Thoracic aorta (tissue), 2 donors: ENCODE data around the gene VMP1. TPM values are rescaled to one million over a fixed set of nuclear protein-coding genes. Genes with fewer than 3 reads are reported as not detected.
"Not testable (repeated sequence)": the region's sequence is repeated elsewhere in the genome, so short reads cannot be mapped to it uniquely, and the experiment has no call there.

Experiments
- ATAC-seq: fragments of 150-250 bp; one replicate; pipeline ENCODE4 v1.8.0; 2017; ENCODE audit warnings: low read depth; ENCODE audit not compliant: insufficient number of reproducible peaks, low FRiP score
- DNase-seq: peaks from one replicate; pipeline ENCODE4 v3.0.0-alpha.2; 2020; ENCODE audit warnings: low spot score
- H3K27ac ChIP-seq, 2 donors: fragments of 200-600 bp; sonication (generic); 1 replicate in 1 of 2; 2 replicates in 1 of 2; pipeline ENCODE4 v1.5.1; 2016; ENCODE audit warnings: mild to moderate bottlenecking in 2 of 2, moderate library complexity in 2 of 2
- H3K27me3 ChIP-seq: fragments of 200-600 bp; sonication (generic); replicated peaks from 2 replicates; pipeline ENCODE4 v1.6.0; 2016; ENCODE audit warnings: mild to moderate bottlenecking; ENCODE audit not compliant: insufficient read depth
- H3K36me3 ChIP-seq: fragments of 200-600 bp; sonication (generic); one replicate; pipeline ENCODE4 v1.5.1; 2016
- H3K4me1 ChIP-seq, 2 donors: fragments of 200-600 bp; sonication (generic); 1 replicate in 1 of 2; 2 replicates in 1 of 2; pipeline versions ENCODE4 v1.5.1 to v1.6.0; 2016; ENCODE audit warnings: low read depth in 2 of 2, mild to moderate bottlenecking in 1 of 2; ENCODE audit not compliant: control insufficient read depth in 1 of 2
- H3K4me3 ChIP-seq: fragments of 200-600 bp; sonication (generic); 2 replicates; pipeline ENCODE4 v1.5.1; 2016; ENCODE audit warnings: mild to moderate bottlenecking
- H3K9me3 ChIP-seq: fragments of 200-600 bp; sonication (generic); 2 replicates; pipeline ENCODE4 v1.5.1; 2016
- CTCF ChIP-seq: fragments of 200-600 bp; sonication (generic); IDR thresholded peaks from one replicate; pipeline ENCODE4 v1.5.1; 2019; ENCODE audit warnings: antibody characterized with exemption
- total RNA-seq, 2 donors: library from RNA; depleted of rRNA; stranded (reverse); fragments of >200 nt; gene quantifications; one replicate each; pipeline versions ENCODE4 v1.1.0 to v1.2.3, GENCODE V29; 2016

VMP1 gene
- total RNA-seq, 2 donors from 2014 or later = 183 to 728 TPM

GRCh38 chr17:59870482-59870881 lies 163.0 kb downstream of the VMP1 start:
- H3K9me3 ChIP-seq = no peaks in the 10 kb centered on the region
- H3K4me3 ChIP-seq = no peak overlapping the region
- H3K36me3 ChIP-seq = peaks cover 4% of the 10 kb centered on the region
- no peaks in the 10 kb centered on the region for H3K27me3 ChIP-seq
- peaks cover 2 to 9% of the 10 kb centered on the region in 2 donors for H3K4me1 ChIP-seq
- no peak overlapping the region for H3K27ac ChIP-seq
- ATAC-seq (no peak), DNase-seq (no peak)
- TF ChIP-seq CTCF = no peak

- DNase-seq (no peak), ATAC-seq (no peak)
- peaks cover 8% of the 10 kb centered on the region for H3K36me3 ChIP-seq
- no peaks in the 10 kb centered on the region for H3K9me3 ChIP-seq
- H3K4me3 ChIP-seq = no peak overlapping the region
- no peak overlapping the region for H3K27ac ChIP-seq
- H3K27me3 ChIP-seq = no peaks in the 10 kb centered on the region
- H3K4me1 ChIP-seq = peaks cover 2 to 9% of the 10 kb centered on the region in 2 donors
- TF ChIP-seq CTCF = no peak
Observed at GRCh38 chr17:59872351-59872750, 164.9 kb downstream of the VMP1 start.

DNA sequence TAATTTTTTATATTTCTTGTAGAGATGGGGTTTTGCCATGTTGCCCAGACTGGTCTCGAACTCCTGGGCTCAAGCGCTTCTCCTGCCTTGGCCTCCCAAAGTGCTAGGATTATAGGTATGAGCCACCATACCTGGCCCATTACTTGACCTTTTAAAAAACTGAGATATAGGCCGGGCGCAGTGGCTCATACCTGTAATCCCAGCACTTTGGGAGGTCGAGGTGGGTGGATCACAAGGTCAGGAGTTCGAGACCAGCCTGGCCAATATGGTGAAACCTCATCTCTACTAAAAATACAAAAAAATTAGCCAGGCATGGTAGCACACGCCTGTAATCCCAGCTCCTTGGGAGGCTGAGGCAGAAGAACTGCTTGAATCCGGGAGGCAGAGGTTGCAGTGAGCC lies 166.0 kb downstream of the VMP1 start:
- not testable (repeated sequence) for H3K27me3 ChIP-seq, ATAC-seq, DNase-seq

DNA sequence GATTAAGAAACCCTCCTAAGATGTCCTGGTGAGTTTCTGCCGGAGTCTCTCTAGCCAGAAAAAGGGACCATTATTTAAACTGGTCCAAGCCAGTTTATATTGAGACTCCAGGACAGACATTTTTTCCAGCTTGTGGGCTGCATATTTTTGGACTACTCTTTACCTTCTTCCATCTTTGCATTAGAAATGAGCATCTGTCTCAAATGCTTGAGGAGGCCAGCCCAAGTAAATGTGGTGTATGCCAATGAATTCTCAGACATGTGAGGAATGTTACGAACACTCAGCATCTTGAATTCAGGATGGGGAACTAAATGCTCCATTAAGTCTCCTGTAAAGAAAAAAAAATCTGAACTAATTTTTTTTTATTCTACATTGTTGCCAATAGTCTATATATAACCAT lies 166.9 kb downstream of the VMP1 start:
- H3K27me3 ChIP-seq = no peaks in the 10 kb centered on the region
- H3K36me3 ChIP-seq = peaks cover 18% of the 10 kb centered on the region
- H3K27ac ChIP-seq = peak overlapping the region in 1 of 2 donors; percentile 9
- H3K4me1 ChIP-seq = peaks cover 2 to 7% of the 10 kb centered on the region in 2 donors
- H3K4me3 ChIP-seq = no peak overlapping the region
- no peak for ATAC-seq
- no peaks in the 10 kb centered on the region for H3K9me3 ChIP-seq
- no peak for DNase-seq
- TF ChIP-seq CTCF = no peak

More for the DNA sequence above, 166.0 kb downstream of the VMP1 start:
- H3K4me1 ChIP-seq, H3K9me3 ChIP-seq, H3K27ac ChIP-seq, H3K4me3 ChIP-seq: not testable (repeated sequence)
- H3K36me3 ChIP-seq = peaks cover 16% of the 10 kb centered on the region

DNA sequence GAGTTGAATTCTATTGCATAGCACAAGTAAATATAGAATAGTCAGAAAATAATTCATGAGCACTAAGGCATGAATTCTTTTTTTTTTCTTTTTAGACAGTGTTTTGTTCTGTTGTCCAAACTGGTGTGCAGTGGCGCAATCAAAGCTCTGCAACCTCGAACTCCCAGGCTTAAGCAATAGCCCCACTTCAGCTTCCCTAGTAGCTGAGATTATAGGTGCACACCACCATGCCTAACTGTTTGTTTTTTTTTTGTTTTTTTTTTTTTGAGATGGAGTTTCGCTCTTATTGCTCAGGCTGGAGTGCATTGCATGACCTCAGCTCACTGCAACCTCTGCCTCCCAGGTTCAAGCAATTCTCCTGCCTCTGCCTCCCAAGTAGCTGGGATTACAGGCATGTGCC lies 168.7 kb downstream of the VMP1 start:
- TF ChIP-seq CTCF = no peak
- ATAC-seq = no peak
- H3K4me3 ChIP-seq = no peak overlapping the region
- no peaks in the 10 kb centered on the region for H3K4me1 ChIP-seq
- H3K27me3 ChIP-seq = no peaks in the 10 kb centered on the region
- no peaks in the 10 kb centered on the region for H3K9me3 ChIP-seq
- DNase-seq = no peak
- H3K27ac ChIP-seq = no peak overlapping the region
- H3K36me3 ChIP-seq = peaks cover 23% of the 10 kb centered on the region

DNA sequence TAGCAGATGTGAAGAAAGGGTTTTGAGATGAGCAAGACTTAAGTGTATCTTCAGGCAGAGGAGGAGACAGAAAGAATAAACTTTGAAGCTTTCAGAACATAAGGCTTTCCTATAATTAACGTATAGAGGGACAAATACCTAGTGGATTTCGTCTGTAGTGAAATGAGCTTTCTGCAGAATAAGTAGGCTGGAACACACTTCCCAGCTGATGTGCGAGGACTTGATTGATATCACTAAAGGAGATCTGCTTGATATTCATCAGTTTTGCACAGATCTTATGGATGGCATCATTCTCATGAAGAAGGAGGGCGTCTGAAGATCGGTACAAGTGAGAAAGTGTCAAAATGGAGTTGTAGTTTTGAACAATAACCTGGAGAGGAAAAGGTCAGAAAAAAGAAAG lies 170.5 kb downstream of the VMP1 start:
- H3K27me3 ChIP-seq = no peaks in the 10 kb centered on the region
- no peak for TF ChIP-seq CTCF
- ATAC-seq = no peak
- no peak for DNase-seq
- H3K9me3 ChIP-seq = no peaks in the 10 kb centered on the region
- no peaks in the 10 kb centered on the region for H3K4me1 ChIP-seq
- peaks cover 27% of the 10 kb centered on the region for H3K36me3 ChIP-seq
- no peak overlapping the region for H3K27ac ChIP-seq
- H3K4me3 ChIP-seq = no peak overlapping the region
